HG03460 (cell line): ENCODE measurements around the gene COG2.
"Not testable (repeated sequence)": the region's sequence is repeated elsewhere in the genome, so short reads cannot be mapped to it uniquely, and the experiment has no call there.

Experiments
- ATAC-seq: cut with Tn5 transposase; IDR thresholded peaks from one replicate; pipeline ENCODE4 v1.9.1; 2021; ENCODE audit not compliant: unreplicated experiment

Gene COG2

DNA sequence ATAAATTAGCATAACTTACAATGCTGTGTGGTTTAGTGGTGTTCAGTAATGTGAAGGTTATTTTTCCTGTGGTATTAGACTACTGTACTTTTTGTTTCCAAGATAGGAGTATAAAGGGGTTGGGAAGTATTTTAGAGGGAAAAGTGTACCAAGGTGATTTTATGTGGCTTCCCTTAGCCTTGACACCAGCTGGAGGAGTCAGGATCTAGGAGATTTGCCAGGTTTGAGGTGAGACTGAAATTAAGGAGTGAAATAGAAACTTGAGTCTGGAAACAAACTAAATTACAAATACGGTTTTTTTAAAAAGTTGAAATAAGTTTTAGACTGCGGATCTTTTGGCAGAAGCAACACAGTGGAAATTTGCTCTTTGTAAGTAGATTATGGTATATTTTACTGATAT lies 32.3 kb downstream of the COG2 start:
- no peak for ATAC-seq

DNA sequence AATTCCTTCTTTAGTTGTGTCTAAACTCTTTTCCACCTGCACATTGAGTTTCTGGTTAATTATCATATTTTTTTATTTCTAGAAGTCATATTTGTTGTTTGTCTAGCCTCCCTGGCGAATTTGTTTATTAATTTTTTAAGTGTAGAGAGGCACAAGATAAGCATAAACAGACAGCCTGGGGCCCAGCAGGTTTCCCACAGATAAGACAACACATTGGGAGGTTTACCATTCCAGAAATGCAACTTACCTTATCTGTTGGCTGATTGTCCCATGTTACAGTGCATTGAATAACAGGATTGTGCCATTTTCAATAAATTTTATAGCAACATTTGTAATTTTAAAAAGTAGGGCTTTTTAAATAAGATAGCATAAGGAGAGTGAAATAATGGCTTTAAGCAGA lies 34.9 kb downstream of the COG2 start:
- ATAC-seq = no peak

DNA sequence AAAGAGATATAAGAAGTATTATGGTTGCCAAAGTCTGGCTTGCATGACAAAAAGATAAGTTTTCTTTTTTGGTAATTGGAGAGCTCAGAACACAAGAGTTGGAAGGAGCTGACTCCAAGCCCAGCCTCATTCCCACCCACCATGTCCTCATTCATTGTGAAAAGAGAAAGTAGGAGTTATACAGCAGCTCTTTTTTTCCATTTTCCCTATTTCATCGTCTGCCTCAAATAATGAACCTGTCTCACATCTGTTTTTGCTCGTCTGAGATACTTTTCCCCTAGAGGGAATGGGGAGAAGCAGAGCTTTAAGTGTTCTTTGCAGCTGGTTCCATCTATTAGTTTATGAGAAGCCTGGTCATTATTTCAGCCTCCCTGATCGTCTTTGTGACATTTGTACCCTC lies 36.9 kb downstream of the COG2 start:
- ATAC-seq = no peak

GRCh38 chr1:230679825-230680224 lies 37.5 kb downstream of the COG2 start:
- no peak for ATAC-seq

DNA sequence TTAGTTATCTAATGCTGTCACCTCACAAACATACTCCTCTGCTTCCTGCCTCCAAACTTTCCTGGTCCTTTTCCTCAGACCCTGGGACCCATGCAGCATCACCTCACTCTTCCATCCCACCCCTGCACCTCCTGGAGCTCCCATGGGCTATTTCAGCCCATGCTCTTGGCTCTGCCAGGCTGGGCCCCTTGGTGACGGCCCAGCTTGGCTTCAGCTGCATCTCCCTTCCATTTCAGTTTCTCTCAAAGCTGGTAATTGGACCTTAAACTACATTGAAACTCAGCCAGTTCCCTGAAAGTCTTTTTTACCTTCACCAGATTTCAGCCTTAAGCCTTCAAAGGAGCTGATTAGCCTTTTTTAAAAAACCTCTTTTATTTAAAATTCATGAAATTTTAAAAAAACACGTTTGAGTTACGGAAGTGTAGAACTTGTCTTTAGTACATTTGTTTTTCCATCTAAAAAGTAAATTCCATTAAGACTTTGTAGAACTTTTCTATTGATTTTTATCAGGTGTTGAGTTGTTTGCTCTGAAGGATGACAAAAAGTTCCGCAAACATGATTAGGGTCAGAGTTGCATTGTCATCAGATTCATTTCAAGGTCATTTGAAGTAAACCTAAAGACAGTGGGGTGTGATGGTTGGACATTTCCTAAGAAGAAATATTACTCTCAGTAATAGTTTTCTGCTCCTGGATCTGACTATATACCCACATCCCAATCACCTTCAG lies 38.2 kb downstream of the COG2 start:
- no peak for ATAC-seq

- no peak for ATAC-seq
Observed at GRCh38 chr1:230681599-230681998, 39.3 kb downstream of the COG2 start.

- no peak for ATAC-seq
Observed at GRCh38 chr1:230682274-230682673, 40.0 kb downstream of the COG2 start.

DNA sequence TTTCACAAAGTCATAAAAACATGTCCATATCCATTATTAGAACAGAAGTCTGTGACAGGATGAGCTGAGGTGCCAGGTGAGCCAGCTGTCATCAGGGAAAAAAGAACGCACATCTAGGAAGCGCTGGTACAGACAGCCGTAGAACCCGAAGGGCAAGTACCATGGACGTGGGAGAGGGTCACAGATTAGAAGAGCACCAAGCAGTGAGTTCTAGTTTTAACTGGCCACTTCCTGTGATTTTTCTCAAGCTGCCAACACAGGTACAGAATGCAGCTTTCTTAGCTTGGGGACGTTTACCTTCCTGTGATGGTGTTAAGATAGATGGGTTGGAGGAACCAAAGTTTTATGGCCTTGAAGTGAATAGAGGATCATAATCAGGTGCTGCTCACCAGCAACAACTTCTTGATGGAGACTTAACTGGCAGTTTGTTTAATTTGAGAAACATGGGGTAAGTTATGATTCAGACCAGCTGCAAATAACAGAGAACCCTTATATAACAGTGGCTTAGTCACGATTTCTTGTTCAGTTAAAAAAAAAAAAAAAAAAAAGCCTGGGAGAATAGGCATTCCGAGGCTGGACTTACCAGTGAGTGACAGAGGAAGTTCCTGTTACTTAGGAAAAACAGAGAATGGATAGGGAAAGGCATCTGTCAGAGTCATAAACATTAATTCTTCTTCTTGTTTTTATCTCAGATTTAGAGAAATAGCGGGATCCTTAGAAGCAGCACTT lies 40.8 kb downstream of the COG2 start:
- no peak for ATAC-seq

DNA sequence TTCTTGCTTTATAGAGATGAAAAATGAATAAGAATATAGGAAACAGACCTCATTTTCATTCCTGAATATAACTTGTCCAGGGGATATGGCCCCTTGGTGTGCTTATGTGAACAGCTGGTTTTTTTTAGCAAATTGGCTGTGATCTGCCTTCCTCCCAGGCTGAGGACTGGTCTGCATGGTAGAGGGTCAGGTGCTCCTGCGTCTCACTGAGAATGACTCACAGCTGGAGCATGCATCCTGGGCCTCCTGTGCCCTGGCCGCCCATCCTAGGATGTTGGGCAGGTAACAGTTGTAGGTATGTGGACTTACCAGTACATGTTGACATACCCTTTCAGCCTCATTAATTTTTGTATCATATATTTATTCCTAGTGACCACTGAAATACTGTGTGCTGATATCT lies 41.9 kb downstream of the COG2 start:
- no peak for ATAC-seq

- no peak for ATAC-seq
Observed at GRCh38 chr1:230684998-230685397, 42.7 kb downstream of the COG2 start.

DNA sequence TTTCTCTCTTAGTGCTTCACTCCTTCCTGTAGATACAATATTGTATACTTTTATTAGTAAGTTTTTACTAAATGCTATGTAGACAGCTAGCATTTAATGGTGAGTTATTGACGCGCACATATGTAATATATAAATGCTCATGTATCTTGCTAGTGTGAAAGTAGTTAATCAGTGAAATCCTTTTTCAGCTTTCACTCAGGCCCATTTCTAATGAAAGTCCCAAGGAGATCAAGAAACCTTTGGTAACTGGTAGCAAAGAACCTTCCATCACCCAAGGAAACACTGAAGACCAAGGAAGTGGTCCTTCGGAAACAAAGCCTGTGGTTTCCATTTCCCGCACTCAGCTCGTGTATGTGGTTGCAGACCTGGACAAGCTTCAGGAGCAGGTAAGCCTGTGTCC lies 44.5 kb downstream of the COG2 start:
- ATAC-seq = no peak

- no peak for ATAC-seq
Observed at GRCh38 chr1:230690101-230690500, 47.8 kb downstream of the COG2 start.

GRCh38 chr1:230691615-230692014 lies 49.3 kb downstream of the COG2 start:
- no peak for ATAC-seq

DNA sequence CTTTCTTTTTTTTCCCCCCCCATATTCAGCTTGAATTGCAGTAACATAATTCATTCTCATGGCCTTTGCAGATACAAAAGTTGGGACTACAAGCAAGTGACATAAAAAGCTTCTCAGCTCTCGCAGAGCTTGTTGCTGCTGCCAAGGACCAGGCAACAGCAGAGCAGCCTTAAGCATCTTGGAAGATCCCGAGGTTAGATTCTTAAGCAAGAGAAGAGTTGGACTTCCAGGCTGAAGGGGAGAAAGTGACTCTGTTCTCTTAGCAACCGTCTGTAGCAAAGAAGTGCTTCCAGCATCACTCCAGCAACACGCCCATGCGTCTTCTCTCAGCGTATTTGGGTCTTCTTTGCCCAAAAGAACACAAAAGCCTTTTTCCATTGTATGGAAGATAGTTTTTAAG lies 50.9 kb downstream of the COG2 start:
- no peak for ATAC-seq

DNA sequence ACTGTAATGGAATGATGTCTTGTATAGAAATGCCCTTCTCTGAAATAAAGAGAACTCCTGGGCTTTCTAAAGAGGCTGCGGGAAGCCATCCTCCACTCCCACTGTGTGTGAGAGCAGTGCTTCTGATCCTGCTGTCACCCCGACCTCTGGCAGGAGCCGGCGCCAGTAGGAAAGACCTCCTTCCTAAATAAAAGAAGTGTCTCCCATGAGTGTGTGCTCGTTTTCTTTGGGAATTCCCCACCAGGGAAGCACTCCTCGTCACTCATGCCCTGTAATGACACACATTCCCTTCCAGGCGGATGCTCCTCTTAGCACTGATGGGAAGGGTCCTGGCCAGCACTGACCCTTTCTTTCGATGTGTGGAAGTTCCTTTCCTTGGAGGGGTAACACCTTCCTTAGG lies 51.5 kb downstream of the COG2 start:
- no peak for ATAC-seq

DNA sequence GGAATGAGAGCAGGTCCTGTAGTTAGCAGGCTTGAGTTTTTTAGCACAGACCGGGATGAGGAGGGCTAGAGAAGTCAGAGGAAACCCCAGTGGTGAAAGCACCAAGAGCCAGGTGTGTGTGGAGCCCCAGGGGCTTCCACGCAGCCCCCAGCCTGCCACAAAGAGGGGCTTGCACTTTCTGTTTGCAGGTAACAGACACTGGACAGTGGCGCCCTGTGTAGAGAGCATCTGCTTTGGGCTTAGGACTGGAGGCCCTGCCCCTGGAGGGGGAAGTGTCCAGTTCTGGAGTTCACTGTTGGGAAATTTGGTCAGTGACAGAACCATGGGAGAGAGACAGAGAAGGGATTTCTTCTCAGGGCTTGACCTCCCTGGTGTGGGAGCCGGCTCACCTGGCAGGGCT lies 52.2 kb downstream of the COG2 start:
- no peak for ATAC-seq

DNA sequence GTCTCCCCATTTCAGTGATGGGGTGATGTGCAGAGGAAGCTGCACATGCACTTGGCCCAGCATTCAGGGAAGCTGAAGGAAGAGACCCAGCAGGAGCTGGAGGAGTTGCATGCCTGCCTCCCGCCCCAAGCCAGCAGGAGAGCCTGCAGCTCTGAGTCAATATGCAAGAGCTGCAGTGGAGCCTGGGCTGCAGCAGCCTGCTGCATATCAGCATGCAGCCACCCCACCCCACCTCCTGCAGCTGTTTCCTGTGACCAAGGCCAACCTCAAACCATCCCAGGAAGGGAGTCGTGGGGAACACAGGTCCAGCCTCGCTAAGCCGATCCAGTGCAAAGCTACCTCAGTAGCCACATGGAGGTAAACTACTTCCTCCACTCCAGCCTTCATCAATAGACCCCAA lies 52.7 kb downstream of the COG2 start:
- ATAC-seq = no peak

- no peak for ATAC-seq
Observed at GRCh38 chr1:230696218-230696617, 53.9 kb downstream of the COG2 start.

- no peak for ATAC-seq
Observed at GRCh38 chr1:230696722-230697437, 54.6 kb downstream of the COG2 start.

- no peak for ATAC-seq
Observed at GRCh38 chr1:230698130-230698529, 55.8 kb downstream of the COG2 start.

DNA sequence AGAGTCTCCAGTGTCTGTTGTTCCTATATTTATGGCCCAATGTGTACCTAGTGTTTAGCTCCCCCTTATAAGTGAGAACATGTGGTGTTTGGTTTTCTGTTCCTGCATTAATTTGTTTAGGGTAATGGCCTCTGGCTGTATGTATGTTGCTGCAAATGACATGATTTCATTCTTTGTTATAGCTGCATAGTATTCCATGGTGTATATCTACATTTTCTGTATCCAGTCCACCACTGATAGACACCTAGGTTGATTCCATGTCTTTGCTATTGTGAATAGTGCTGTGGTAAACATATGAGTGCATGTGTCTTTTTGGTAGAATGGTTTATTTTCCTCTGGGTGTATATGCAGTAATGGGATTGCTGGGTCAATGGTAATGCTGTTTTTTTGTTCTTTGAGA lies 56.7 kb downstream of the COG2 start:
- not testable (repeated sequence) for ATAC-seq

GRCh38 chr1:230699716-230700115 lies 57.4 kb downstream of the COG2 start:
- ATAC-seq = no peak
